Measurements from ENCODE around the gene TIMM23.

- TF ChIP-seq RAD21 (IDR thresholded peaks at IDR 0.05; ENCODE audit: low read depth) (no peak), CTCF (IDR thresholded peaks at IDR 0.05 in 2 of 3, conservative IDR thresholded peaks at IDR 0.05 in 1 of 3; ENCODE audit: borderline replicate concordance in 1 of 3, insufficient read depth in 1 of 3, low read depth in 2 of 3, low read length in 2 of 3) (no peak)
Observed at GRCh38 chr10:46005383-46005782, 33.1 kb downstream of the TIMM23 start.
